22Rv1 (cell line): ENCODE measurements around the gene PAPPA.

Experiments used
- H3K27ac ChIP-seq: fragments of 450-650 bp; 2 replicates; pipeline ENCODE4 v1.5.1; 2017
- CTCF ChIP-seq: fragments of 450-650 bp; IDR thresholded peaks from 2 replicates; pipeline ENCODE4 v1.5.1; 2017; ENCODE audit warnings: mild to moderate bottlenecking
- ZFX ChIP-seq: fragments of 450-650 bp; IDR thresholded peaks from 2 replicates; pipeline ENCODE4 v1.6.1; 2017; ENCODE audit warnings: antibody characterized with exemption, borderline replicate concordance

PAPPA gene

DNA sequence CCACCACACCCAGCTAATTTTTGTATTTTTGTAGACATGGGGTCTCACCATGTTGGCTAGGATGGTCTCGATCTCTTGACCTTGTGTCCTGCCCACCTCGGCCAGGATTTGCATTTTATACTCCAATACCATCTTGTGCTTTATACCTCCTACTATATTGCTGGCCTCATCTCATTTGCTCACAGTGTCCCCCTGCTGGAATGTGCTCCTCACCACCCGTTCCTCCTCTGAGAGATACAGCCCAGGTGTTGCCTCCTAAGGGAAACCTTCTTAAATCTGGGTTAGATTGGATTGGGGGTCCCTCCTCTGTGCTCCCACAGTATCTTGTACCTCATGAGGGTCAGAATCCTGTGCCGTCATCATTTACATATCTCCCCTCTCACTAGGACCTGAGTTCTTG lies 131.7 kb downstream of the PAPPA start:
- H3K27ac ChIP-seq: no peak overlapping the region
- TF ChIP-seq CTCF (no peak), ZFX (no peak)

DNA sequence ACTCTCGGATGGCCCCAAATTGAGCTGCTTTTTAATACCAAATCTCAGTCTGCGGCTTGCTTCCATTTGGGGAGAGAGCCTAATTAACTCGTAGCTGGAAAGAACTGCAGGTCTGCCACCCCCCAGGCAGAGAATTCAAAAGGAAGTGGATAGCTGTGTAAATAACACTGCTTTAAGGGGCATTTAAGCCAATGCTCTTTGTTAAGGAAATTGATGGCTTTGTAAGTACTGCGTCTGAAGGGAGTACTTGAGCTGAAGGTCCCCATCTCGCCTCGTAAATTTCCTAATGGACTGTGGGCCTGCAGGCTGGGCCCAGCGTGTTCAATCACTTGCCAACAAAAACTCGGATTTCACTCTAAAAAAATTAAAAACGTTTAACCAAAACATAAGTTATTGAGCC lies 132.7 kb downstream of the PAPPA start:
- no peak overlapping the region for H3K27ac ChIP-seq

DNA sequence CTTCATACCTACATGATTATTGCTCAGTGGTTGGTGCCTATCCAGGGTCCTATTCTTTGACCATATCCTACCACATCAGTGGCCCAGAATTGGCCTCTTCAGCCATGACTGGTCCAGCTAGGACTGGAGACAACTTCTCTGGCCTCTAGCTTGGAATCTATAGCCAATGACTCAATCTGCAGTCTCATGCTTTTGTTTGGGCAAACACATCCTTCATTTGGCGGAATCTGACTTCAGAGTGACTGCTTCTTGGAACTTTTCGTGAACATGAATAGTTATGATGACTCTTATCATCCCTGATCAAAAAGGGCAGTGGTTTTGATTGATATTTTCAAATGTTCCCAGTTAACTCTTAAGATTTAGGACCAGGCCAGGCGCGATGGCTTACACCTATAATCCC lies 134.1 kb downstream of the PAPPA start:
- no peak overlapping the region for H3K27ac ChIP-seq
- TF ChIP-seq CTCF (no peak), ZFX (no peak)

More for the DNA sequence above, 132.7 kb downstream of the PAPPA start:
- TF ChIP-seq ZFX (no peak), CTCF (no peak)

GRCh38 chr9:116288658-116289057 lies 135.1 kb downstream of the PAPPA start:
- no peak for TF ChIP-seq ZFX
- no peak for TF ChIP-seq CTCF
- H3K27ac ChIP-seq: no peak overlapping the region

DNA sequence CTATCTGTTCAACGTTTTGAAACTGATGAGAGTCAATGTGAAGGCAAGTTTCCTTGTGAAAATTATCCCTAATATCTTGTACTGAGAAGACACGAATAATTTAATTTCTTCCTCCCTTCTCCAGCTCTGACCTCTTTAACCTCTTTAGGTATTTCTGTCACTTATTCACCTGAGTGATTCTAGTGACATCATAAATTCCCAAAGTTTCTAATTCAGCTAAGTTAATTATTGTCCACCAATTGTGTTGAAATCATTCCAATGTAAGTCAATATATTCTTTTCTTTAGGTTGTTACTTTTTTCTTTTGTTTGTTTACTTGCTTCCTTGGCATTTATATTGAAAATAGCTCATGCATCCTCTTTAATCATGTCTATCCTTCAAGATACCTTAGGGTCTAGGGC lies 143.8 kb downstream of the PAPPA start:
- no peak for TF ChIP-seq ZFX
- TF ChIP-seq CTCF: no peak
- H3K27ac ChIP-seq: no peak overlapping the region

DNA sequence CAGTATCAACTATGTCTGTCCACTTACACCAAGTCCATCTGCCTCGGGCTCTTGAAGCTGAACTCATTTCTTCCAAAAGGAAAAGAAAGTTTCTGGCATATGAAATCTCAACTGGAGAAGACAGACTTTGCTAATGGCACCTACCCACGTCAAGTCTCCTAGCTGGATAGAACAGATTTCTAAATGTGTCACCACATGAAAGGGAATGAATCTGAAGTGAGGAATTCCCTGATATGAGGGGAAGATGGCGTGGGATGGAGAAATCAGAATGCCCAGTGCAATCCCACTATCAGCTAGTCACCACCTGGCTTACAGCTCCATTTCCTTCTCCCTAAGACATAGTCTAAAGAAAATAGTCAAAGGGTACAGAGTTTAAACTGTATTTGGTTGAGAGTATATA lies 144.7 kb downstream of the PAPPA start:
- no peak overlapping the region for H3K27ac ChIP-seq
- TF ChIP-seq ZFX: no peak
- TF ChIP-seq CTCF: no peak

GRCh38 chr9:116298878-116299391 lies 145.3 kb downstream of the PAPPA start:
- no peak overlapping the region for H3K27ac ChIP-seq
- TF ChIP-seq ZFX (no peak), CTCF (no peak)
